Measurements from ENCODE around the gene SDK1.

SDK1 gene

GRCh38 chr7:4138866-4139265 is 837.8 kb downstream of the SDK1 start:
- in situ Hi-C loops (cut with MboI; ENCODE audit: low sequenced_read_pairs) = no loop called here

- in situ Hi-C loops (cut with MboI; ENCODE audit: low sequenced_read_pairs) = no loop called here
These were observed 838.9 kb downstream of the SDK1 start for GRCh38 chr7:4139656-4140625.

GRCh38 chr7:4140933-4141332 is 839.9 kb downstream of the SDK1 start:
- in situ Hi-C loops (cut with MboI; ENCODE audit: low sequenced_read_pairs) = no loop called here

- in situ Hi-C loops (cut with MboI; ENCODE audit: low sequenced_read_pairs) = no loop called here
These were observed 842.0 kb downstream of the SDK1 start for GRCh38 chr7:4143006-4143405.

- in situ Hi-C loops (cut with MboI; ENCODE audit: low sequenced_read_pairs) = no loop called here
These were observed 842.6 kb downstream of the SDK1 start for GRCh38 chr7:4143511-4144171.

- in situ Hi-C loops (cut with MboI; ENCODE audit: low sequenced_read_pairs) = no loop called here
These were observed 843.2 kb downstream of the SDK1 start for GRCh38 chr7:4144172-4144701.

GRCh38 chr7:4144811-4145510 is 843.9 kb downstream of the SDK1 start:
- in situ Hi-C loops (cut with MboI; ENCODE audit: low sequenced_read_pairs) = no loop called here

- in situ Hi-C loops (cut with MboI; ENCODE audit: low sequenced_read_pairs) = no loop called here
These were observed 844.5 kb downstream of the SDK1 start for GRCh38 chr7:4145576-4145975.

- in situ Hi-C loops (cut with MboI; ENCODE audit: low sequenced_read_pairs) = no loop called here
These were observed 847.0 kb downstream of the SDK1 start for GRCh38 chr7:4147926-4148620.

- in situ Hi-C loops (cut with MboI; ENCODE audit: low sequenced_read_pairs) = no loop called here
These were observed 848.2 kb downstream of the SDK1 start for GRCh38 chr7:4149236-4149635.

GRCh38 chr7:4149645-4150044 is 848.6 kb downstream of the SDK1 start:
- in situ Hi-C loops (cut with MboI; ENCODE audit: low sequenced_read_pairs) = no loop called here

- in situ Hi-C loops (cut with MboI; ENCODE audit: low sequenced_read_pairs) = no loop called here
These were observed 849.7 kb downstream of the SDK1 start for GRCh38 chr7:4150731-4151130.

- in situ Hi-C loops (cut with MboI; ENCODE audit: low sequenced_read_pairs) = no loop called here
These were observed 850.5 kb downstream of the SDK1 start for GRCh38 chr7:4151524-4151923.

GRCh38 chr7:4151926-4152549 is 851.0 kb downstream of the SDK1 start:
- in situ Hi-C loops (cut with MboI; ENCODE audit: low sequenced_read_pairs) = no loop called here

- in situ Hi-C loops (cut with MboI; ENCODE audit: low sequenced_read_pairs) = no loop called here
These were observed 854.0 kb downstream of the SDK1 start for GRCh38 chr7:4154882-4155535.

GRCh38 chr7:4156190-4156589 is 855.1 kb downstream of the SDK1 start:
- in situ Hi-C loops (cut with MboI; ENCODE audit: low sequenced_read_pairs) = no loop called here

- in situ Hi-C loops (cut with MboI; ENCODE audit: low sequenced_read_pairs) = no loop called here
These were observed 856.6 kb downstream of the SDK1 start for GRCh38 chr7:4157651-4158050.

- in situ Hi-C loops (cut with MboI; ENCODE audit: low sequenced_read_pairs) = no loop called here
These were observed 857.5 kb downstream of the SDK1 start for GRCh38 chr7:4158441-4159153.

- in situ Hi-C loops (cut with MboI; ENCODE audit: low sequenced_read_pairs) = no loop called here
These were observed 858.1 kb downstream of the SDK1 start for GRCh38 chr7:4159154-4159501.

Measured in hTERT RPE-1 (cell line).